KOPT-K1 (cell line): Measurements from ENCODE around the gene BOLA3.
"Not testable (repeated sequence)": the region's sequence is repeated elsewhere in the genome, so short reads cannot be mapped to it uniquely, and the experiment has no call there.

ENCODE experiments used
- H3K27ac ChIP-seq: fragments of 200-600 bp; sonication (generic); 2 replicates; pipeline ENCODE4 v1.5.1; 2016; ENCODE audit warnings: antibody characterized with exemption, mild to moderate bottlenecking, low read depth, low read length; ENCODE audit not compliant: poor library complexity, severe bottlenecking
- H3K36me3 ChIP-seq: fragments of 200-600 bp; sonication (generic); 2 replicates; pipeline ENCODE4 v1.5.1; 2017; ENCODE audit warnings: antibody characterized with exemption, mild to moderate bottlenecking, low read length, moderate library complexity; ENCODE audit not compliant: insufficient read depth
- H3K9me3 ChIP-seq: fragments of 200-600 bp; sonication (generic); 2 replicates; pipeline ENCODE4 v1.5.1; 2017; ENCODE audit warnings: antibody characterized with exemption, low read length, mild to moderate bottlenecking; ENCODE audit not compliant: insufficient read depth, poor library complexity, severe bottlenecking

The BOLA3 gene

GRCh38 chr2:74130211-74130995 lies 17.3 kb downstream of the BOLA3 start:
- Histone ChIP-seq H3K27ac (no peak overlapping the region), H3K9me3 (no peaks in the 10 kb centered on the region), H3K36me3 (peaks cover 23% of the 10 kb centered on the region)

DNA sequence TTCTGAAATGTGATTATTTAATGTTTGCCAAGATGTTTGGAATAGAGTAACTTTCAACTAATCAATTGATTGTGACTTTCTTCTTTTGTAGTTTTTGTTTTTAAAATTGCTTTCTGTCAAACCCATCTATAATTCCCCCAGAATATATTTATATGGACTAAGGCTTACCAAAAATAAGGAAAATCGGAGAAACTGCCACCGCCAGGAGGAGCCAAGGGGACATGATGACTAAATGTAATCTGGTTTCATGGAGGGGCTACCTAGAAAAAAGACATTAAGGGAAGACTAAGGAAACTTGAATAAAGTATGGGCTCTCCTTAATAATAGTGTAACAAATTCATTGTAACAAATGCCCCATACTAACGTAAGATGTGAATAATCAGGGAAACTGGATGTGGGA lies 19.5 kb downstream of the BOLA3 start:
- Histone ChIP-seq H3K36me3 (peaks cover 3% of the 10 kb centered on the region; the same call in 1 of the 2 replicates), H3K9me3 (peaks cover 4% of the 10 kb centered on the region), H3K27ac (no peak overlapping the region)

DNA sequence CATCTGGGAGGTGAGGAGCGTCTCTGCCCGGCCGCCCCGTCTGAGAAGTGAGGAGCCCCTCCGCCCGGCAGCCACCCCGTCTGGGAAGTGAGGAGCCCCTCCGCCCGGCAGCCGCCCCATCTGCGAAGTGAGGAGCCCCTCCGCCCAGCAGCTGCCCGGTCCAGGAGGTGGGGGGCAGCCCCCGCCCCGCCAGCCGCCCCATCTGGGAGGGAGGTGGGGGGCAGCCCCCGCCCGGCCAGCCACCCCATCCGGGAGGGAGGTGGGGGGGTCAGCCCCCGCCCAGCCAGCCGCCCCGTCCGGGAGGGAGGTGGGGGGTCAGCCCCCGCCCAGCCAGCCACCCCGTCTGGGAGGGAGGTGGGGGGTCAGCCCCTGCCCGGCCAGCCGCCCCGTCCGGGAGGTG lies 23.8 kb downstream of the BOLA3 start:
- not testable (repeated sequence) for H3K27ac ChIP-seq, H3K36me3 ChIP-seq
- H3K9me3 ChIP-seq, result peaks cover 28% of the 10 kb centered on the region

DNA sequence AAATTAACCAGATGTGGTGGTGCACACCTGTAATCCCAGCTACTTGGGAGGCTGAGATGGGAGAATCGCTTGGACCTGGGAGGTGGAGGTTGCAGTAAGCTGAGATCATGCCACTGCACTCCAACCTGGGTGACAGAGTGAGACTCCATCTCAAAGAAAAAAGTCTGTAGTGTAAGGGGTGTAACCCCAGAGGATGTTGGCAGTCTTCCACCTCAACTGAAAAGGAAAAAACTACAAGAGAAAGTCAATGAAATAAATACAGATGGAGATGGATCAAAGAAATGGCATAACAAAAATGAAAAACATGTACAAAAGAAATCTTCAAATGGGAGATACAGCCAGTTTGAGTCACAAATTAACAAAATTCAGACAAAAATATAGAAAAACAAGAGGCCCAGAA lies 25.9 kb downstream of the BOLA3 start:
- H3K36me3 ChIP-seq, H3K27ac ChIP-seq: not testable (repeated sequence)
- peaks cover 28% of the 10 kb centered on the region for H3K9me3 ChIP-seq

DNA sequence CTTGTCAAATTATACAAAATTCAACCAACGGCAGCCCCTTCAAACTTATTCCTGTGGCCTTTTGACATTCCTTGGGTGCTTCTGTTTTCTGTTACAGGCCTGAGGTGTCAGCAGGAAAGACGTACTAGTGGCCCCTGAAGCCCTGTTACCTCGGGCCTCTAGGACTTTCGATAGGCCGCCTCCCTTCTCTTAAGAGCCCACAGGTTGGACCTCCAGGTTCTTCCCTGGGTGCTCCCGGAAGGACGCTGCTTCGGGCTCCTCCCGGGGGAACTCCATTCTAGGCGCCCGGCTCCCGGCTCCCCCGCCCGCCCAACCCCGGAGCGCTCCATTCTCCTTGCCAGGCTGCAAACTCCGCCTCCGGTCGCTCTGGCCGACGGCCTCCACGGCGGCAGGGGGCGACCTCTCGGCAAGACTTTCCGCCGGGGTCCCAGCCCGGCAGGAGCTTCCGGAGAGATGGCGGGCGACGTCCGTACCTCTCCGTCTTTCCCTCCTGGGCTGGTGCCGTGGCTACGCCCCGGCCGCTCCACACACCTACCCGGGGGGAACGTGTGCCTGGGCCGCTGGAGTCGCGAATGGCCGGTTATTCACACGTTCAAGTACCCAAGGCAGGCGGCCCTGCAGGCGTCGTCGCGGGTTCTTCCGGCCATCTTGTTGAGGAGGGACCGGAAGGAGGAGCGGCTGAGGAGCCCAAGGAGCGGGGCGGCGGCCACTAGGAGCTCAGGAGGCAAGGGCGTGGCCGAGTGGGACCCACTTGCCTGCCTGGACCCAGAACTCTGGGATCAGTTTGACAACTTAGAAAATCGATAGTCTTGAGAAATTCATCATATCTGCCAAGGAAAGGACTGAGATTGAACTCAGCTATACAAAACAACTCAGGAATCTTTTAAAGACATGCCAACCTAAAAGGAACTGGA lies 27.5 kb downstream of the BOLA3 start:
- Histone ChIP-seq H3K9me3 (peaks cover 28% of the 10 kb centered on the region), H3K27ac (peak overlapping the region; percentile 94), H3K36me3 (no peaks in the 10 kb centered on the region)

DNA sequence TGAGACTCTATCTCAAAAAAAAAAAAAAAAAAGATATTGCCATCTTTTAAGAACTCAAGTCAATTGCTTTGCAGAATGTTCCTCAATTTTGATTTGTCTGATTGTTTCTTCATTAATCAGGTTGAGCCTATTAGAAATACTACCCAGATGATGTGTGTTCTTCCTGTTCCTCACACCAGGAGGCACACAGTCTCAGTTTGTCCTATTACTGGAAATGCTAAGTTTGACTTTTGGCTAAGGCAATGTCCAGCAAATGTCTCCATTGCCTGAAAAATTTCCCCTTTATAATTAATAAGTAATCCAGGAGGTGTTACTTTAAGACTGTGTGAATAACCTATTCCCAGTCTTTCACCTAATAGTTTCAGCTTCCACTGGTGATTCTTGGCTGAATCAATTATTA lies 28.4 kb downstream of the BOLA3 start:
- H3K27ac ChIP-seq, result no peak overlapping the region
- peaks cover 28% of the 10 kb centered on the region for H3K9me3 ChIP-seq
- no peaks in the 10 kb centered on the region for H3K36me3 ChIP-seq

- H3K27ac ChIP-seq, result no peak overlapping the region
- no peaks in the 10 kb centered on the region for H3K9me3 ChIP-seq
These were observed 36.3 kb downstream of the BOLA3 start for GRCh38 chr2:74111380-74111779.

GRCh38 chr2:74110537-74110936 lies 37.2 kb downstream of the BOLA3 start:
- Histone ChIP-seq H3K27ac (no peak overlapping the region), H3K9me3 (no peaks in the 10 kb centered on the region), H3K36me3 (peaks cover 6% of the 10 kb centered on the region; the same call in 1 of the 2 replicates)

More at GRCh38 chr2:74111380-74111779, 36.3 kb downstream of the BOLA3 start:
- H3K36me3 ChIP-seq, result no peaks in the 10 kb centered on the region

GRCh38 chr2:74109551-74109950 lies 38.2 kb downstream of the BOLA3 start:
- no peak overlapping the region for H3K27ac ChIP-seq
- no peaks in the 10 kb centered on the region for H3K9me3 ChIP-seq
- H3K36me3 ChIP-seq, result peaks cover 15% of the 10 kb centered on the region

DNA sequence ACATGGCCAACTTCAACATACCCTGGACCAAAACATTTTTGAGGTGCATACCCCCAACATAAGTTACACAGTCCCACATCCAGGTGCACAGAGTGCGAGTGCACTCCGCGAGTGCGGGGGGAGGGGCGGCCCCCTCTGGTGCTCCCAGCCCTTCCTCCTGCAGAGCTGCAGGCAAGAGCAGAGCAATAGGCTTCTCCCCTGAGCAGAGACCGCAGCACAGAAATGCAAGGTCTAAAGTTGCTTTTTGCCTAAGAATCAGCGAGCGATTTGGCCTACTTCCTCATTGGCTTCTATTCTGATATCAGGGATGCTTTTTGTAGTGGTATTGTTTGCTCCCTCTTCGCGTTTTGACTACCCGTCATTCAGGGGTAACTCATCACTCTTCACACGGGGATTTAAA lies 40.6 kb downstream of the BOLA3 start:
- no peaks in the 10 kb centered on the region for H3K9me3 ChIP-seq
- H3K27ac ChIP-seq, result no peak overlapping the region
- H3K36me3 ChIP-seq, result peaks cover 40% of the 10 kb centered on the region

DNA sequence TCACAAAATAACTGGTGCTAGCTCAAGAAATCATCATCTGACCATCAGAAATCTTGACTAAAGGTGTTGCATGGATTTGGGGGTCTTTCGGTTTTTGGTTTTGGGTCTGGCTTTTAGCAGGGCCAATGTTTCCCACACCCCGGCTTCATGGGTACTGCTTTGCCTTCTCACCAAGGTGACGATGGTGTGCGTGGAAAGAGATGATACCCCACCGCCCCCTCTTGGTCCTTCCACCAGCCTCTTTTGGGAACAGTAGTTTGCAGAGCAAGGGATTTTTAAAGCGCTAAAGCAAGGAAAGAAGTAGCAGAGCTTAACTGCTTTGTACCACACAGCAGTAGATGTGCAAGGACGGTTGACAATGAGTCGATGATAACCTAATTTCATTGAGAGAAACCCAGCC lies 42.3 kb downstream of the BOLA3 start:
- H3K36me3 ChIP-seq, result peaks cover 57% of the 10 kb centered on the region
- H3K9me3 ChIP-seq, result no peaks in the 10 kb centered on the region
- H3K27ac ChIP-seq, result no peak overlapping the region

- peaks cover 62% of the 10 kb centered on the region for H3K36me3 ChIP-seq
- no peak overlapping the region for H3K27ac ChIP-seq
- no peaks in the 10 kb centered on the region for H3K9me3 ChIP-seq
These were observed 42.9 kb downstream of the BOLA3 start for GRCh38 chr2:74104839-74105238.

DNA sequence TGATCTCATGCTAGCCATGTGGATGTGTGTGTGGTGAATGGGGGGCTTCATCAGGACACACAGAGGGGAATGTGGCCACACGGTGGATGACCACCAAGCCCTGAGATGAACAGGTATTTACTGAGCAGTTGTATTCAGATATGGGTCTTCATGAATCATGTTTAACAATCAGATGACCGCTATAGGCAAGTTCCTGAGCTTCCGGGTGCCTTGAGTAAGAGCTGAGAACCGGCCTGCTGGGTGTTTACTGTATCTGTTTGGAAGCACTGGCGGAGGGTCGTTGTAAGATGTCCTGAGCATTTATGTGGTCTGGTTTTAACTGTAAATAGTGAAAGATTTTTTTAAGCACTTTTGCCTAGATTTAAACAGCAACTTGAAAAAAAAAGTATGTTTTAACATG lies 43.9 kb downstream of the BOLA3 start:
- Histone ChIP-seq H3K27ac (no peak overlapping the region), H3K9me3 (no peaks in the 10 kb centered on the region), H3K36me3 (peaks cover 73% of the 10 kb centered on the region)

DNA sequence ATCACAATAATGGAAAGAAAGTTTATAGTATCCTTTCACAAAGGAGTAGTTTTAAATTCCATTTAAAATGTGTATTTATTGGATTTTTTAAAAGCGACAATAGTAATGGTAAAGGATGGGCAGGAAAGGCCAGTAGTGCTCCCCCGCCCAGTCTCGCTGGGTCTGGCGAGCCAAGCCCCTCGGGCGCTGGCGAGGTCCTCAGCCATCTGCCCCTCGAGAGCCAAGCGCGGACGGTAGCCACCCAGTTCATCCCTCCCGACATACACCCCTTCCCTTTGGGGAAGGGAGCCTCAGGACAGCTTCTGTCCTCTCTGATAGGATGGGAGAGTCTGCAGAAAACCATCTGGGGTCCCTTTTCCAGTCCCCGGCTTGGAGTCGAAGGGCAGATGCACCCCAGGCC lies 45.2 kb downstream of the BOLA3 start:
- no peaks in the 10 kb centered on the region for H3K9me3 ChIP-seq
- H3K36me3 ChIP-seq, result peaks cover 86% of the 10 kb centered on the region
- no peak overlapping the region for H3K27ac ChIP-seq

DNA sequence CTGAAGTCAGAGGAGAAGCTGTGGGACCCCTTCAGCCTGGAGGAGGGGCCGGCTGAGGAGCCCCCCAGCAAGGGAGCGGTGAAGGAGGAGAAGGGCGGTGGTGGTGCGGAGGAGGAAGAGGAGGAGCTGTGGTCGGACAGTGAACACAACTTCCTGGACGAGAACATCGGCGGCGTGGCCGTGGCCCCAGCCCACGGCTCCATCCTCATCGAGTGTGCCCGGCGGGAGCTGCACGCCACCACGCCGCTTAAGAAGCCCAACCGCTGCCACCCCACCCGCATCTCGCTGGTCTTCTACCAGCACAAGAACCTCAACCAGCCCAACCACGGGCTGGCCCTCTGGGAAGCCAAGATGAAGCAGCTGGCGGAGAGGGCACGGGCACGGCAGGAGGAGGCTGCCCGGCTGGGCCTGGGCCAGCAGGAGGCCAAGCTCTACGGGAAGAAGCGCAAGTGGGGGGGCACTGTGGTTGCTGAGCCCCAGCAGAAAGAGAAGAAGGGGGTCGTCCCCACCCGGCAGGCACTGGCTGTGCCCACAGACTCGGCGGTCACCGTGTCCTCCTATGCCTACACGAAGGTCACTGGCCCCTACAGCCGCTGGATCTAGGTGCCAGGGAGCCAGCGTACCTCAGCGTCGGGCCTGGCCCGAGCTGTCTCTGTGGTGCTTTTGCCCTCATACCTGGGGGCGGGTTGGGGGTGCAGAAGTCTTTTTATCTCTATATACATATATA lies 46.0 kb downstream of the BOLA3 start:
- no peaks in the 10 kb centered on the region for H3K9me3 ChIP-seq
- no peak overlapping the region for H3K27ac ChIP-seq
- H3K36me3 ChIP-seq, result peaks cover 93% of the 10 kb centered on the region
